ENCODE data around the gene GIGYF1.
"Not testable (repeated sequence)": the region's sequence is repeated elsewhere in the genome, so short reads cannot be mapped to it uniquely, and the experiment has no call there.

GIGYF1 gene

GRCh38 chr7:100708395-100708794, 14.3 kb upstream of the GIGYF1 start:
- no peak for DNase-seq

GRCh38 chr7:100706672-100707311, 12.7 kb upstream of the GIGYF1 start:
- no peak for DNase-seq

- peak; percentile 75 for DNase-seq
Measured at GRCh38 chr7:100705753-100706671, 12.0 kb upstream of the GIGYF1 start, which contains the start of gene POP7. TSS of gene POP7 (plus strand) at chr7:100706121. CDS start at chr7:100706831, 710 bp downstream.

GRCh38 chr7:100705320-100705752, 11.3 kb upstream of the GIGYF1 start:
- no peak for DNase-seq

- not testable (repeated sequence) for DNase-seq
Measured at GRCh38 chr7:100701089-100701488, 7.0 kb upstream of the GIGYF1 start.

- no peak for DNase-seq
Measured at GRCh38 chr7:100699018-100699417, 5.0 kb upstream of the GIGYF1 start.

- DNase-seq = no peak
Measured at GRCh38 chr7:100696123-100696521, 2.1 kb upstream of the GIGYF1 start.

- no peak for DNase-seq
Measured at GRCh38 chr7:100693312-100694097, 545 bp downstream of the GIGYF1 start.

- no peak for DNase-seq
Measured at GRCh38 chr7:100692578-100692961, 1.5 kb downstream of the GIGYF1 start.

GRCh38 chr7:100691676-100692577, 2.1 kb downstream of the GIGYF1 start:
- no peak for DNase-seq

GRCh38 chr7:100689230-100690135, 4.6 kb downstream of the GIGYF1 start:
- DNase-seq = no peak

GRCh38 chr7:100688326-100688860, 5.7 kb downstream of the GIGYF1 start:
- DNase-seq = no peak

- no peak for DNase-seq
Measured at GRCh38 chr7:100687751-100688300, 6.2 kb downstream of the GIGYF1 start.

GRCh38 chr7:100687261-100687660, 6.8 kb downstream of the GIGYF1 start:
- no peak for DNase-seq

- DNase-seq = no peak
Measured at GRCh38 chr7:100686822-100687211, 7.2 kb downstream of the GIGYF1 start.

- DNase-seq = no peak
Measured at GRCh38 chr7:100686201-100686821, 7.7 kb downstream of the GIGYF1 start.

- DNase-seq = no peak
Measured at GRCh38 chr7:100685631-100686145, 8.4 kb downstream of the GIGYF1 start.

- no peak for DNase-seq
Measured at GRCh38 chr7:100685049-100685605, 8.9 kb downstream of the GIGYF1 start.

GRCh38 chr7:100684534-100685042, 9.5 kb downstream of the GIGYF1 start:
- DNase-seq = no peak

Data from NCI-H187 treated with DMSO at 0.1 percent for 48 hours (cell line).